NCI-H187 (cell line): ENCODE results near the gene ANKRD30B.
"Not testable (repeated sequence)": the region's sequence is repeated elsewhere in the genome, so short reads cannot be mapped to it uniquely, and the experiment has no call there.

Experiments used
- DNase-seq, 2 experiments: peaks; one replicate each; lab custom pipeline; 2025; lab: John Stamatoyannopoulos, UW

Gene ANKRD30B

GRCh38 chr18:14856256-14856655 lies 108.3 kb downstream of the ANKRD30B start:
- not testable (repeated sequence) for DNase-seq

GRCh38 chr18:14858514-14858913 lies 110.5 kb downstream of the ANKRD30B start:
- not testable (repeated sequence) for DNase-seq

- not testable (repeated sequence) for DNase-seq
These were observed 112.0 kb downstream of the ANKRD30B start for GRCh38 chr18:14859995-14860394.

- DNase-seq = not testable (repeated sequence)
These were observed 118.5 kb downstream of the ANKRD30B start for GRCh38 chr18:14866426-14866825.

- not testable (repeated sequence) for DNase-seq
These were observed 120.0 kb downstream of the ANKRD30B start for GRCh38 chr18:14867988-14868387.

GRCh38 chr18:14868825-14869224 lies 120.9 kb downstream of the ANKRD30B start:
- DNase-seq = not testable (repeated sequence)

DNA sequence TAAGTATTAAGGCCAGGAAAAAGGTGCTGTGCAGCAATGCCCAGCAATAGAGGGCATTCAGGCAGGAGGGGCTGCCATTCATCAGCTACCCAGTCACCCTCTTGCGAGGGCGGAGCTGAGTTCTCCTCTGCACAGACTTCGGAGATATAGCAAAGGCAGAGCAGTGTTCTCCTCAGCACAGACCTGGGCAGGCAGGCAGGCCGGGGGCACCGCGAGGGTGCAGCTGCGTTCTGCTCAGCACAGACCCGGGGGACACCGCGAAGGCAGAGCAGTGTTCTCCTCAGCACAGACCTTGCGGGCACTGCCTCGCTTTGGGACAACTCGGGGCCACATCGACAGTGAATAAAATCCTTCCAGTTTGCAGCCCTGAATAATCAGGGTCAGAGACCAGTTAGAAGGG lies 130.9 kb downstream of the ANKRD30B start:
- DNase-seq = not testable (repeated sequence)

DNA sequence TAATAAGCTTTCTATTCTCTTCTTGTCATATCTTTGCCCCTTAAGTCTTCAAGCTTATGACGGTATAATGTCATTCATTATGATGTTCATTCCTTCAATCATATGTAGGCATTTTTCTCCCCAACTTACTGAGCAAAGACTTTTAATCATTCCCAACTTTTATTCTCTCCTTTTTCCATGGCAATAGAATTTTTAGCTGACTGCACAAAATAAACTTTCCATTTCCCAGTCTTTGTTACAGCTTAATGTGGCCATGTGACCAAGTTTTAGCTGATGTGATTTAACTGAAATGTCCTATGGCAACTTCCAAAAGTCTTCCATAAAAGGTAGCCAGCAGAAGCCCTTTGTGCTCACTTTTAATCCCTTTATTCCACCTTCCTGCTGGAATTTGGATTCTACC lies 152.5 kb downstream of the ANKRD30B start:
- no peak for DNase-seq
